ENCODE results near the gene ATG10.
"Not testable (repeated sequence)": the region's sequence is repeated elsewhere in the genome, so short reads cannot be mapped to it uniquely, and the experiment has no call there.

ATG10 gene

DNA sequence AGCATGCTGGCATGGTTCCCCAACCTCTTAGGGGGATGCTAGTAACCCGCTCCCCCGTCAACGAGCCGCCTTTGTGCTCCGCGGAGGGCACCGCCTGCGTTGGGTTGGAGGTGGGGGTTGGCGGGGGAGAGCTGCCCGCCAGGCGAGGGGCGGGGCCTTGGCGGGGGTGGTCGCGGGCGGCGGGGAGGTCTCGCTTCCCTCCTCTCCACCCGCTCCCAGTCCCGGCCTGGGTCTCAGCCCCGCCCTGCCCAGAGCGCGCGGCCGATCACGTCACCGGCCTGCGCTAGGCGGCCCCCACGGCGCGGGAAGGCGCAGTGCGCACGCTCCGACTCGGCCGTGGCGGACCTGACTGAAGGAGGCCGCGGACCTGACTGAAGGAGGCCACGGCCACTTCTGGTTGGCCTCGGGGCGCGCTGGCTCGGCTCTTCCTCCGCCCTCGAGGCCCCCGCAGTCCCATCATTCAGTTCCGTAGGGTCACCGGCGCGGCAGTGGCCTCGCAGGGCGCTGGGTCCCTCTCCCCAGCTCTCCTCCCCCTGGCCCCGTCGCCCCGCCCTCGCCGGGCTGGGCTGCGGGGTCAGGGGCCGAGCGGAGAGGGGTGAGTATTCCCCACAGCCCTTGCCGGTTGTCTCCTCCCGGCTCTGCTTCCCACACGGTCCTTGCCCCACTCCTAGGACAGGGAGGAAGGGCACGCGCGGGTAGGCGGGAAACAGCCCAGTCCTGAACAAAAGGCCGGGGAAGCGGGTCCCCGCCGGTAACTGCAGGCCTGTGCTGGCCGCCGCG lies at the start of gene ATG10:
TSS of gene ATG10 (plus strand) at position 312 of the 780 bp plus-strand sequence. CDS start 15,548 bp downstream, outside the sequence.
- peak; percentile 74 for DNase-seq (ENCODE audit: low read depth)

DNA sequence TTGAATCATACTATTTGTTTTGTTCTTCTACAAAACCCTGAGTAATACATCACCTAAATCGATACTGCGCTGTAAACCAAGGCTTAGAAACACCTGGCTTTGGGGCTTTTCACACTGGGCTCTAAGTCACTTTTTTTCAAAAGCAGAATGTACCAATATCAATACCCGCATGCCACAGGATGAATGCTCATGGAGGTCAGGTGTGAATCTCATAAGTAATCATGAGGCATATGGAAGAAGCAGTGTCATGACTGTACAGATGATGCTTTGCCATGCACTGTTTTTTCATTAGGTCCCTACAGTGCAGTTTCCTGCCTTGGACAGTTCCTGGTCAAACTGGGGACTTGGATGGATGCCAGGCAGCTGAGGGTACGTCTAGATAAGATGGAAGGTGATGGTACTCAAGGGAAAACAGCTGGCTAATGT lies 49.0 kb upstream of the ATG10 start:
- no peak for DNase-seq (ENCODE audit: low read depth)

GRCh38 chr5:81924442-81924841 lies 47.4 kb upstream of the ATG10 start:
- no peak for DNase-seq (ENCODE audit: low read depth)

DNA sequence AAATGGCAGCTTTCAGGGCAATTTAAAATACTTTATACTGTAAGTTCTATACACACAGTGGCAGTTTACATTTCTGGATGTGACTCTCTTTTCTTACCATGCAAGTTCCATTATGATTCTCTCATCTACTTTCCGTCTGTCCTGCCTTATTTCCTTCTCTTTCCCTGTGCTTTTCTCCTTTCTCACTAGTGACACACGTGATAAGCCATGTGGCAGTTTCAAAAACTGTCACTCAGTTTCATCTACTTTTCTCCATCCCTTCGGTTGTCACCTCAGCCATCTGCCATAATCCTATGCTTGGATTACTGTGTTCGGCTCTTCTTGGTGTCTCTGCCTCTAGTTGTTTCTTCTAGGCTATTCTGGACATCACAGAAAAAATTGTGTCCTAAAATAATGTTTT lies 46.8 kb upstream of the ATG10 start:
- DNase-seq (ENCODE audit: low read depth) = no peak

GRCh38 chr5:81925981-81926380 lies 45.8 kb upstream of the ATG10 start:
- no peak for DNase-seq (ENCODE audit: low read depth)

DNA sequence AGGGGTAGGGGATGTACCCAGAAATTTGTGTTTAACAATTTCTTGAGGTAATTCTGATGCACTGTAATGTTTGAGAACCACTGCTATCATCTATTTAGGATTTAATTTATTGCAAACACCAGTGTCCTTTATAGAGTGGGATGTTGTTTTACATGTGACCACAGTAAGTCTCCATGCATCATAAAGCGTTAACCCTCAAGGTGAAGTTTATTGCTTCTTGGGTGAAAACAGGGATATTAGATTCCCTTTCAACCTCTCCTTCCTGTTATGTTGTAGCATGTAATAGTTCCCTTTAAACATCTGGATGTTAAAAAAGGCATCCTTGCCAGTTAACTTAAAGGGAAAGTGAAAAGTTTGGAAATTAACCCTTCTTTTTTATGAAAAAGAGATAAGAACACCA lies 35.8 kb upstream of the ATG10 start:
- DNase-seq (ENCODE audit: low read depth) = no peak

GRCh38 chr5:81936750-81937149 lies 35.1 kb upstream of the ATG10 start:
- DNase-seq (ENCODE audit: low read depth) = no peak

GRCh38 chr5:81942746-81943145 lies 29.1 kb upstream of the ATG10 start:
- DNase-seq (ENCODE audit: low read depth) = no peak

- DNase-seq (ENCODE audit: low read depth) = no peak
Measured at GRCh38 chr5:81948349-81948748, 23.5 kb upstream of the ATG10 start.

DNA sequence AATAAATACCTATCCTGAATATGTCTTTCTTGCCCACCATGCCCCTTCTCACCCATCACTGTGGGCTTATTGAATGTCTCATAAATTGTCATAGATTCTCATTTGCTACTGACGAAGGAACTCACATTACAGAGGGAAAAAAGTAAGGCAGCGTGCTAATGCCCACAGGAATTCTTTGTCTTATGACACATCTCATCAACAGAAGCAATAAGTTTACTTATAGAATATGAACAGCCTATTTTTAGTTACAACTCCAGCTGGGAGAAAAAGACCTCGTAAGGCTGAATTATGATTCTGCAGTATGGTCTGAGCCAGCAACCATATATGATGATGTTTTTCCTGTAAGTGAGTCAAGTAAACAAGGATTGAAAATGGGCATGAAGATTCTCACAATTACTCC lies 22.4 kb upstream of the ATG10 start:
- no peak for DNase-seq (ENCODE audit: low read depth)

DNA sequence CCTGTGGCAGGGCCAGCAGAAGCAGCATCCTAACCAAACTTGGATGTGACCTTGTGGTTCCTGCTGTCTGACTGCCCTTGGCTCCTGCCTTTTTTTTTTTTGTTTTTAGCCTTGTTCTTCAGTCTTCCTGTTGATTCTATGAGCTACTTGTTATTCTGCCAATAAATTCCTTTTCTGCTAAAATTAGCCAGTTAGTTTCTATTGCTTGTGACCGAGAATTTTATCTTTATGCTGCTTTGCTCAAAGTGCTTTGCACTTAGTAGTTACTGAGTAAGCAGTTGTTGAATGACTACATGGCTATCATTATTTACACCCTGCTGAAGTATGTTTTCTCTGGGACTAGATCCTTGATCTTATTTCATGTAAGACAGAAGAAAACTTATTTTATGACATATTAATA lies 20.8 kb upstream of the ATG10 start:
- no peak for DNase-seq (ENCODE audit: low read depth)

DNA sequence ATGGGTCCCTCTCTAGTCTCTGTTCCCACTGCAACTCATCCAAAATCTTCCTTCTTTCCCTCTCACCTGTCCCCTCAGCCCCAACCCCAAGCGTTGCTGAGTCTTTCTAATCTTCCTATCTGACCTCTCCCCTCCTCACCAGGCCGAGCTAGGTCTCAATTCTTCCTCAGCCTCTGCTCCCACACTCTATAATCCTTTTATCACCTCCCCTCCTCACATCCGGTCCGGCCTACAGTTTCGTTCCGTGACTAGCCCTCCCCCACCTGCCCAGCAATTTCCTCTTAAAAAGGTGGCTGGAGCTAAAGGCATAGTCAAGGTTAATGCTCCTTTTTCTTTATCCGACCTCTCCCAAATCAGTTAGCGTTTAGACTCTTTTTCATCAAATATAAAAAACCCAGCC lies 17.0 kb upstream of the ATG10 start:
- DNase-seq (ENCODE audit: low read depth) = not testable (repeated sequence)

DNA sequence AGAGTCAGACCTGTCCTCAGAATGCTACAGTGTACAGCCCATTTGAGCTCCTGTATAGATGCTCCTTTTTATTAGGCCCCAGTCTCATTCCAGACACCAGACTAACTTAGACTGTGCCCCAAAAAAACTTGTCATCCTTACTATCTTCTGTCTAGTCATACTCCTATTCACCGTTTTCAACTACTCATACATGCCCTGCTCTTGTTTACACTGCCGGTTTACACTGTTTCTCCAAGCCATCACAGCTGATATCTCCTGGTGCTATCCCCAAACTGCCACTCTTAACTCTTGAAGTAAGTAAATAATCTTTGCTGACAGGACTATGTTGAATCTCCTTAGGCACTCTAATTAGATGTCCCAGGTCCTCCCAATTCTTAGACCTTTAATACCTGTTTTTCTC lies 13.7 kb upstream of the ATG10 start:
- not testable (repeated sequence) for DNase-seq (ENCODE audit: low read depth)

DNA sequence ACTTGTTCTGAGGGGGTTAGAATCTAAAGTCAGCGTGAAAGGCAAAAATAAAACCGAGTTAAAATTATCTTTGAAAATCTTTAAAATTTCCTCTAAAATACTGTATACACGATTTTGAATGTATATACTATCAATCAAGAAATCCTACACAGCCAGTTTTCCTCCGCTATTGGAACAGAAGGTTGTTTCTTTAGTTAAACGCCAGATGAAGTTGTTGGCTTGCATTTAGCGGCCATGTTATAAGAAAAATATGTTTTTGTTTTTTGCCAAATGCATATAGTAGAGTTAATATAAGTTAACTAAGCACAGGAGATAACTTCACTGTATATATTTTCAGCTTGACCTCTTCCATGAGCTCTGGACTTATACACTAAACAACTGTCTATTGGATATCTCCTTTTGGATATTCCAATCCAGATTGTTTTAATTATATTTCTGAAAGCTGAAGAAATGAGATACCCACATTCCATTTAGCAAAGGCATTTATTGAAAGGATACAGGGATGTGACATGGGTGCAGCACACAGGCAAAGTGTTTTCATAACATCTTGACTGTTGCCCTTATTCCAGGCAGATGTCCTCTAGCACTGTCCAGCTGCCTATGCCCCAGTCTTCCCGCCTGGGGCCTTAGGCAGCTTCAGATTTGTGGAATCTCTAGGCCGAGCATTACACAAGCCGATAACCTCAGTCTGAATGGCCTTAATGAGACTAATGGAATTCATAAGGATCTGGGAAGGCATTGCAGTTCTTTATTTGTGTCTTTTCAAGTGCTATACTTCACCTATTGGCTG lies 10.0 kb upstream of the ATG10 start:
- DNase-seq (ENCODE audit: low read depth) = no peak

- no peak for DNase-seq (ENCODE audit: low read depth)
Measured at GRCh38 chr5:81963544-81963943, 8.3 kb upstream of the ATG10 start.

GRCh38 chr5:81965524-81965923 lies 6.3 kb upstream of the ATG10 start:
- DNase-seq (ENCODE audit: low read depth) = no peak

GRCh38 chr5:81969226-81969625 lies 2.6 kb upstream of the ATG10 start:
- no peak for DNase-seq (ENCODE audit: low read depth)

DNA sequence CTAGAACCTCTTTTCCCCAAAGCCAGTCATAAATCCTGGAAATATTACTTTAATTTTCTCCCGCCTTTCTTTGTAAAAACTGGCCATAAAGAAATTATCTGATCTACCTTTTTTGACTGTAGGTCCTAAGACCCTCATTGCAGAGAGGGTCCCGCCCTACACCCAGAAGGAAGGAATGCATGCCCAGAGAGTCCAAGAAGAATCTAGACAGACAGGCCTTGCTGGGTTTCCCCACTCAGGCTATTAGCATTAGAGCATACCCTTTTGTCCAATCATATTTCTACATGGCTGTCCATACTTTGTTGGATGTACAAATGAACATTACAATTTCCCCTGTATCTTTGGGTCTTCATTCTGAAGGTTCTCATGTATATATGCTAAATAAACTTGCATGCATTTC lies 1.9 kb upstream of the ATG10 start:
- DNase-seq (ENCODE audit: low read depth) = no peak

DNA sequence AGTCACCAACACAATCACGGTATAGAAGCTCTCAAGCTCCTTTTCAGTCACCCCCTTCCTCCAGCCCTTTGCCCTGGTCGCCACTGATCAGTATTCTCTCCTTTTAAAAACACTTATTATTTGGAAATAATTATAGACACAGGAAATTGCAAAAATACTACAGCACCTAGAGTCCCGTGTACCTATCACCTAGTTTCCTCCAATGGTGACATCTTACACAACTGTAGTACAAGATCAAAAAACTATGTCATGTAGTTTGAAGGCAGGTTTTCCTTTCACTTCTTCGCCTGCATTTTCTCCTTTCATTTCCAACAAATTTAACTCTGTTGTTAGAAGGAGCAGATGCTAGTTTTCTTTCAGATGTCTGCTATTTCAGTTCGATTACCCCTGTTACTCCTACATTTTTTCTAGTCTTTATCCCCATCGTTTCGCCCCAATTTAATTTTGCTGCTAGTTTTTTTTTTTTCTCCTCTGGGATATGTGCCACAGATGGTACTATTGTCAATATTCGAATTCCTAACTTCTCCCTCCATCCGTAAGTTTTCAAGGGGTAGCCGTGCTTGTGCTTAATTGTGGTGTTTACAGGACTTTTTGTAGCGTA lies 612 bp upstream of the ATG10 start:
- DNase-seq (ENCODE audit: low read depth) = no peak

DNA sequence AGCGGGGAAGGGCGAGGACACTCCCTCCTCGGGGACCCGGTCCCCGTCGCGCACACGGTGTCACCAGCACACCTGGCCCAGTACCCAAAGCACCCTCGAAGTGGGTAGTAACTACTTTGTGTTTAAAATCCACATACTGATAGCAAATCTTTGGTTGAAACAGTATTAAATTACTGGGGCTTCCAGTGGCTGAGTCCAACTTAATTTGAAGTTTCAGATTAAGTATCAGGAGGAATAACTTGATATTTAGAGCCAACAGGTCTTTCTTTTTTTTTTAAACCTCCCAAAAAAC lies 615 bp downstream of the ATG10 start:
- DNase-seq (ENCODE audit: low read depth) = no peak

DNA sequence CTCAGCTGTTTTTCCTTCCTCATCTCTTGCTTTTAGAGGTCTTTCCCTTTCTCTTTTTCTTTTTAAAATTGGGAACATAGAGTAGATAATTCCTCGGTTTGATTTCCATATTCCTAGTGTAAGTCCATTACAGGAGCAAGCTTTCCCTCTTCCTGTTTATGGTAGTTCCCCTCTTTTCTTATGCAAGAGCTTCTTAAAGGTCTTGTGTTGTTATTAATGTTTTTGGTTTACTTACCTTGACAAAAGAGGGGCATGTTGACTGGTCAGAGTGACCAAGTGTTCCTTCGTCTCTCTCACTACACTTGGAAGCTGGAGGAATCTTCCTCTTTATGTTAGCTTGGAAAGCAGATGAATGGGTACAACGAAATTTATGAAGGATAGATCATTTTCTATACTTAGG lies 8.3 kb downstream of the ATG10 start:
- no peak for DNase-seq (ENCODE audit: low read depth)

GRCh38 chr5:81980598-81981260 lies 8.9 kb downstream of the ATG10 start:
- DNase-seq (ENCODE audit: low read depth) = no peak

Data from stimulated activated CD8-positive, alpha-beta memory T cell treated with anti-CD3 and anti-CD28 coated beads, Interleukin-12 subunit alpha, Interleukin-12 subunit beta, amount 100 ng/mL, for 1 hour (primary cell).